ENCODE measurements around the gene TNS2.

The TNS2 gene

GRCh38 chr12:53067074-53067992, 17.5 kb downstream of the TNS2 start:
- no peak for TF ChIP-seq ZNF529 (tag by site-specific recombination; IDR thresholded peaks at IDR 0.05; ENCODE audit: insufficient replicate concordance)
- 0 out of 2 replicates have a peak, but pooled peaks have one; percentile 24 for TF ChIP-seq PRDM10 (tag by site-specific recombination; IDR thresholded peaks at IDR 0.05)
- CTCF ChIA-PET: interaction anchor here (0.7 to 11.5 kb wide), 13 partner anchors 11 to 220 kb away, joined by 3 to 264 read pairs (median 13); partner anchors contain the start of genes ESPL1, IGFBP6, SOAT2 and SPRYD3
- Histone ChIP-seq H3K27ac (ENCODE audit: extremely low read depth, low read depth, low read length) (no peak overlapping the region), H3K4me1 (ENCODE audit: control insufficient read depth, insufficient read depth, low read length) (0 out of 2 replicates have a peak, but pooled peaks cover 2% of the 10 kb centered on the region), H3K9me3 (ENCODE audit: control insufficient read depth, insufficient read depth, low read depth, low read length) (no peaks in the 10 kb centered on the region), H3K4me3 (ENCODE audit: low read depth, low read length) (no peak overlapping the region), H3K36me3 (ENCODE audit: control insufficient read depth in 2 of 2, insufficient read depth in 1 of 2, low read length in 2 of 2) (peaks cover 0 to 57% of the 10 kb centered on the region in 2 experiments; a peak in 2 of 3 replicates)
- POLR2A ChIA-PET: interaction anchor here (1.0 to 2.1 kb wide), 3 partner anchors 12 to 27 kb away, joined by 4 to 18 read pairs (median 11); partner anchors contain the start of gene SPRYD3

GRCh38 chr12:53067993-53068770, 18.3 kb downstream of the TNS2 start:
- POLR2A ChIA-PET: interaction anchor here (1.0 to 1.5 kb wide), 2 partner anchors 11 to 31 kb away, joined by 4 read pairs; partner anchors contain the start of gene SPRYD3
- TF ChIP-seq ZNF138 (tag by site-specific recombination; IDR thresholded peaks at IDR 0.05; ENCODE audit: borderline replicate concordance) (no peak), ZNF571 (tag by site-specific recombination; IDR thresholded peaks at IDR 0.05) (no peak), ZIC2 (tag by site-specific recombination; IDR thresholded peaks at IDR 0.05) (peak; percentile 55), ZNF239 (tag by site-specific recombination; IDR thresholded peaks at IDR 0.05) (no peak)
- Histone ChIP-seq H3K9me3 (ENCODE audit: control insufficient read depth, insufficient read depth, low read depth, low read length) (no peaks in the 10 kb centered on the region), H3K36me3 (ENCODE audit: control insufficient read depth in 2 of 2, insufficient read depth in 1 of 2, low read length in 2 of 2) (peaks cover 0 to 52% of the 10 kb centered on the region in 2 experiments; a peak in 2 of 3 replicates), H3K4me3 (ENCODE audit: low read depth, low read length) (no peak overlapping the region), H3K27ac (ENCODE audit: extremely low read depth, low read depth, low read length) (no peak overlapping the region), H3K4me1 (ENCODE audit: control insufficient read depth, insufficient read depth, low read length) (0 out of 2 replicates have a peak, but pooled peaks cover 2% of the 10 kb centered on the region)
- CTCF ChIA-PET: interaction anchor here (0.6 to 11.5 kb wide), 7 partner anchors 10 to 383 kb away, joined by 3 to 264 read pairs (median 5); partner anchors contain the start of genes IGFBP6, SOAT2 and SPRYD3

GRCh38 chr12:53068811-53069585, 19.1 kb downstream of the TNS2 start:
- Histone ChIP-seq H3K36me3 (ENCODE audit: control insufficient read depth in 2 of 2, insufficient read depth in 1 of 2, low read length in 2 of 2) (peaks cover 0 to 50% of the 10 kb centered on the region in 2 experiments; a peak in 2 of 3 replicates), H3K27ac (ENCODE audit: extremely low read depth, low read depth, low read length) (no peak overlapping the region), H3K4me1 (ENCODE audit: control insufficient read depth, insufficient read depth, low read length) (0 out of 2 replicates have a peak, but pooled peaks cover 2% of the 10 kb centered on the region), H3K9me3 (ENCODE audit: control insufficient read depth, insufficient read depth, low read depth, low read length) (no peaks in the 10 kb centered on the region), H3K4me3 (ENCODE audit: low read depth, low read length) (no peak overlapping the region)
- CTCF ChIA-PET: interaction anchor here (0.6 to 11.5 kb wide), 6 partner anchors 12 to 382 kb away, joined by 3 to 264 read pairs (median 4); partner anchors contain the start of genes IGFBP6 and SOAT2
- POLR2A ChIA-PET: interaction anchor here (1.5 to 1.8 kb wide), 2 partner anchors 10 to 30 kb away, joined by 4 to 5 read pairs; partner anchors contain the start of gene SPRYD3
- TF ChIP-seq ZNF701 (tag by site-specific recombination; IDR thresholded peaks at IDR 0.05) (no peak), ZNF112 (tag by site-specific recombination; IDR thresholded peaks at IDR 0.05) (no peak), TCF7L2 (IDR thresholded peaks at IDR 0.05; ENCODE audit: borderline replicate concordance, low read depth, low read length) (no peak), ZNF391 (tag by site-specific recombination; IDR thresholded peaks at IDR 0.05; ENCODE audit: borderline replicate concordance, low read depth) (no peak), WT1 (tag by site-specific recombination; IDR thresholded peaks at IDR 0.05) (0 out of 2 replicates have a peak, but pooled peaks have one; percentile 41), ZNF785 (tag by site-specific recombination; IDR thresholded peaks at IDR 0.05) (no peak), ZNF677 (tag by site-specific recombination; IDR thresholded peaks at IDR 0.05) (peak; percentile 93)
